GM12801 (cell line): ENCODE results near the gene FBN3.

Experiments
- CTCF ChIP-seq: IDR thresholded peaks from one replicate; pipeline ENCODE4 v1.5.1; 2011; ENCODE audit warnings: control low read depth; ENCODE audit not compliant: insufficient read length; ENCODE audit errors: extremely low read depth

The FBN3 gene

GRCh38 chr19:8038815-8039214 is 110.6 kb downstream of the FBN3 start:
- TF ChIP-seq CTCF = no peak

- TF ChIP-seq CTCF = no peak
These were observed 112.8 kb downstream of the FBN3 start for GRCh38 chr19:8036434-8037099.

DNA sequence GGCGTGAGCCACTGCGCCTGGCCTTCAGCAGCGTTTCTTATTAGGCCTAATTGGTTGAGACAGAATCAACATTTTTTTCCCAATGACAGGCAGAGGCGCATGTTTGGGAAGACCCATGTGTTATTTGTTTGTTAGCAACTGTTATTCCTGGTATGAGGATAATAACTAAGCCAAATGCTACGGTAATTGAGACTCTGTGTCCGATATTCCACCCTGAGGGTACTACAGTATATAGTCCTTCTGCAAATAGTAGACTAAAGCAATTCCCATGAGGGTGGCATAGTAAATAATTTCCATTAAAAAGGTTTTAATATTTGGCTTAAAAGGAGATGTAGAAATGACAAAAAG is 115.2 kb downstream of the FBN3 start:
- TF ChIP-seq CTCF = no peak

DNA sequence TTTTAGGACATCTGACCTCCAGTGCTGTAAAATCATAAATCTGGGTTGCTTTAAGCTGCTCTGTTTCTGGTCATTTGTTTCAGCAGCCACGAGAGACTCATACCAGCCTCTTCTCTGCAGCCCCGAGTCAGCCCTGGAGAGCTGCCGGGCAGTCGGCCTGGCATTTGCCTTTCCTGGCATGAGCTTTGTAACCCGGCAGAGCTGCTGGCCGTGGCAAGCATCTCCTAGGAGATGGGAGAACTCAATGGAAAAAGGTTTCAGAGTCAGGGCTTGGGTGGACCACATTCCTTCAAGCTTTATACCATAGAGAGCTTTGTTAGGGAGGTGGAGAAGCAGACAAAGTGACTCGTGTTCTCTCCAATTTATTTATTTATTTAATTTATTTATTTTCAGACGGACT is 118.4 kb downstream of the FBN3 start:
- no peak for TF ChIP-seq CTCF

DNA sequence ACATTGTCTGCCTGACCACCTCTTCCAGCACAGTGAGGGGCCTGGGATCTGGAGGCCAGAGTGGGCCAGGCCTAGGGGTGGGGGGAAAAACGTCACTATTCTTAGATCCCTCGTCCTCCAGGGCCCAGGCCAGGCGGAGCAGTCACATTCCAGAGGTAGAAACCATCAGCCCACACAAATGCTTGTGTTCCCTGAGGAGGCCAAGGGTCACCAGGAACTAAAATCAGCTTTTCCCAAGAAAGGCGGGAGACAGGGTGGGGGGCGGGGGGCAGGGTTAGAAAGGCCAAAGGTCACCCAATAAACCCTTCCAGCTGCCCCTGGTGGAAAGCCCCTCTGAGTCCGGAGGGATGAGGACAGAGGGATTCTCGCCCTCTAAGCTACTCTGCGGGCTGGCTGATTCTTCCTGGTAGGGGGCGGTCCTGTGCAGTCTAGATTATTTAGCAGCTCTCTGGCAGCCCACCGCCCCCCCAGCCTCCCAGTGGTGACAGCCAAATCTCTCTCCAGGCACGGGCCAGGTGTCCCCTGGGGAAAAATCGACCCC is 120.4 kb downstream of the FBN3 start:
- TF ChIP-seq CTCF = no peak

GRCh38 chr19:8025316-8025715 is 124.1 kb downstream of the FBN3 start:
- no peak for TF ChIP-seq CTCF

DNA sequence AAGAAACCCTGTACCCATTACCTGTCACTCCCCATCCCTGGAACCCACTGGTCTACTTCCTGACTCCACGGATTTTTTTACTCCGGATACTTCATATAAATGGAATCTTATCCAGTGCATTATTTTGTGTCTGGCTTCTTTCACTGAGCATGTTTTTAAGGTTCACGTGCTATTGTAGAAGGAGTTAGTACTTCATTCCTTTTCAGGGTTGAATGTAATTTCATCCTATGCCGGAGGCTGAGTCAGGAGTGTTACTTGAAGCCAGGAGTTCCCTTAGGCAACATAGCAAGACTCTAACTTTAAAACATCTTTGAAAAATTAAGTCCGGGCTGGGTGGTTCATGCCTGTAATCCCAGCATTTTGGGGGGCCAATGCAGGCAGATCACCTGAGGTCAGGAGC is 126.0 kb downstream of the FBN3 start:
- TF ChIP-seq CTCF = no peak
